Epidermal melanocyte (primary cell): ENCODE data around the gene ERC2.
A peak's percentile ranks its signal among the peaks of the same experiment; 100 is the strongest.

Experiments
- DNase-seq: peaks from one replicate; pipeline ENCODE4 v3.0.0; 2011; ENCODE audit warnings: low spot score; ENCODE audit not compliant: insufficient read length

Gene ERC2

GRCh38 chr3:55756976-55757375, 711.3 kb downstream of the ERC2 start:
- DNase-seq = no peak

- DNase-seq = no peak
Measured at GRCh38 chr3:55755516-55756205, 712.6 kb downstream of the ERC2 start.

- DNase-seq = no peak
Measured at GRCh38 chr3:55752911-55753310, 715.4 kb downstream of the ERC2 start.

- no peak for DNase-seq
Measured at GRCh38 chr3:55751730-55752129, 716.5 kb downstream of the ERC2 start.

- DNase-seq = peak; percentile 76
Measured at GRCh38 chr3:55750525-55750924, 717.7 kb downstream of the ERC2 start.

- no peak for DNase-seq
Measured at GRCh38 chr3:55749036-55749435, 719.2 kb downstream of the ERC2 start.

GRCh38 chr3:55746808-55747413, 721.4 kb downstream of the ERC2 start:
- DNase-seq = no peak

GRCh38 chr3:55742832-55743136, 725.5 kb downstream of the ERC2 start:
- no peak for DNase-seq

- no peak for DNase-seq
Measured at GRCh38 chr3:55742022-55742831, 726.0 kb downstream of the ERC2 start.

GRCh38 chr3:55737186-55737585, 731.1 kb downstream of the ERC2 start:
- DNase-seq = no peak

GRCh38 chr3:55735976-55736375, 732.3 kb downstream of the ERC2 start:
- DNase-seq = no peak

- no peak for DNase-seq
Measured at GRCh38 chr3:55731741-55732140, 736.5 kb downstream of the ERC2 start.

- no peak for DNase-seq
Measured at GRCh38 chr3:55729546-55729945, 738.7 kb downstream of the ERC2 start.

GRCh38 chr3:55728461-55729100, 739.7 kb downstream of the ERC2 start:
- no peak for DNase-seq

GRCh38 chr3:55726501-55726775, 741.8 kb downstream of the ERC2 start:
- no peak for DNase-seq

GRCh38 chr3:55725681-55726500, 742.4 kb downstream of the ERC2 start:
- no peak for DNase-seq

- no peak for DNase-seq
Measured at GRCh38 chr3:55724821-55725220, 743.4 kb downstream of the ERC2 start.

- DNase-seq = no peak
Measured at GRCh38 chr3:55724407-55724784, 743.9 kb downstream of the ERC2 start.

- no peak for DNase-seq
Measured at GRCh38 chr3:55723653-55724406, 744.4 kb downstream of the ERC2 start.

- DNase-seq = no peak
Measured at GRCh38 chr3:55721716-55722484, 746.4 kb downstream of the ERC2 start.
